Measurements from ENCODE around the gene RNLS.

GRCh38 chr10:88608780-88609179, 25.7 kb upstream of the RNLS start:
- no peak for TF ChIP-seq TCF4 (CRISPR knock-in tag; IDR thresholded peaks at IDR 0.05; ENCODE audit: borderline replicate concordance)
- no peak for TF ChIP-seq ZNF8 (CRISPR knock-in tag; IDR thresholded peaks at IDR 0.05)
- TF ChIP-seq PATZ1 (CRISPR knock-in tag; IDR thresholded peaks at IDR 0.05; ENCODE audit: borderline replicate concordance): no peak
- TF ChIP-seq ZNF565 (CRISPR knock-in tag; conservative IDR thresholded peaks at IDR 0.05; ENCODE audit: low read depth): no peak
- no peak for TF ChIP-seq ZFP30 (CRISPR knock-in tag; IDR thresholded peaks at IDR 0.05)

Data from SK-N-SH treated with all-trans-retinoic acid at 6 μM for 48 hours (cell line).